HG02571 (cell line): Measurements from ENCODE around the gene ZFP36L1.

Experiments
- ATAC-seq: cut with Tn5 transposase; IDR thresholded peaks from one replicate; pipeline ENCODE4 v1.9.1; 2021; ENCODE audit warnings: mild to moderate bottlenecking, moderate library complexity; ENCODE audit not compliant: unreplicated experiment

The ZFP36L1 gene

GRCh38 chr14:68816183-68816942 lies 23.5 kb upstream of the ZFP36L1 start:
- ATAC-seq, result peak; percentile 46

GRCh38 chr14:68815298-68816182 lies 22.7 kb upstream of the ZFP36L1 start:
- ATAC-seq, result peak; percentile 1

GRCh38 chr14:68814539-68815297 lies 21.9 kb upstream of the ZFP36L1 start:
- ATAC-seq, result no peak

GRCh38 chr14:68814238-68814538 lies 21.3 kb upstream of the ZFP36L1 start:
- no peak for ATAC-seq

GRCh38 chr14:68813318-68813838 lies 20.5 kb upstream of the ZFP36L1 start:
- ATAC-seq, result no peak

- ATAC-seq, result no peak
Measured at GRCh38 chr14:68811171-68811570, 18.3 kb upstream of the ZFP36L1 start.

- ATAC-seq, result no peak
Measured at GRCh38 chr14:68810173-68811153, 17.6 kb upstream of the ZFP36L1 start.

- ATAC-seq, result no peak
Measured at GRCh38 chr14:68809524-68809923, 16.7 kb upstream of the ZFP36L1 start.

GRCh38 chr14:68808696-68809480 lies 16.0 kb upstream of the ZFP36L1 start:
- no peak for ATAC-seq

GRCh38 chr14:68807987-68808386 lies 15.1 kb upstream of the ZFP36L1 start:
- no peak for ATAC-seq

GRCh38 chr14:68807148-68807600 lies 14.3 kb upstream of the ZFP36L1 start:
- ATAC-seq, result no peak

- ATAC-seq, result no peak
Measured at GRCh38 chr14:68806526-68807147, 13.8 kb upstream of the ZFP36L1 start.

- ATAC-seq, result no peak
Measured at GRCh38 chr14:68805414-68805813, 12.5 kb upstream of the ZFP36L1 start.

- no peak for ATAC-seq
Measured at GRCh38 chr14:68801631-68802030, 8.8 kb upstream of the ZFP36L1 start.

GRCh38 chr14:68800953-68801352 lies 8.1 kb upstream of the ZFP36L1 start:
- no peak for ATAC-seq

GRCh38 chr14:68800390-68800789 lies 7.5 kb upstream of the ZFP36L1 start:
- ATAC-seq, result no peak

- no peak for ATAC-seq
Measured at GRCh38 chr14:68798621-68799020, 5.8 kb upstream of the ZFP36L1 start.

GRCh38 chr14:68797121-68797670 lies 4.3 kb upstream of the ZFP36L1 start:
- no peak for ATAC-seq
